CD8-positive, alpha-beta memory T cell (primary cell): Measurements from ENCODE around the gene SEMA3B. TPM values are rescaled to one million over a fixed set of nuclear protein-coding genes. Genes with fewer than 3 reads are reported as not detected.
A peak's percentile ranks its signal among the peaks of the same experiment; 100 is the strongest.

Experiments
- CTCF ChIA-PET: fragments of 350-600 bp; sonication (Branson Sonifier 250); formaldehyde crosslinking; loops from one replicate; lab custom pipeline; 2021; ENCODE audit warnings: antibody characterized with exemption; lab: Charles Lee
- POLR2A ChIA-PET: fragments of 350-600 bp; sonication (Branson Sonifier 250); formaldehyde crosslinking; loops from one replicate; lab custom pipeline; 2021; ENCODE audit warnings: antibody characterized with exemption; lab: Charles Lee
- DNase-seq, 5 donors: peaks; one replicate each; pipeline versions ENCODE4 v3.0.0 to v3.0.0-alpha.2; 2020 to 2022; ENCODE audit warnings: mixed read lengths in 1 of 5
- H3K27ac ChIP-seq: one replicate; pipeline ENCODE4 v1.7.0; 2013; ENCODE audit warnings: low read depth, mild to moderate bottlenecking, low read length, moderate library complexity
- H3K27me3 ChIP-seq: 2 replicates; pipeline ENCODE4 v1.7.0; 2013; ENCODE audit warnings: low read length, mild to moderate bottlenecking; ENCODE audit not compliant: insufficient read depth, poor library complexity, severe bottlenecking
- H3K36me3 ChIP-seq: 2 replicates; pipeline ENCODE4 v1.7.0; 2013; ENCODE audit warnings: mild to moderate bottlenecking, low read length, moderate library complexity; ENCODE audit not compliant: insufficient read depth
- H3K4me1 ChIP-seq: 2 replicates; pipeline ENCODE4 v1.7.0; 2013; ENCODE audit warnings: mild to moderate bottlenecking, low read length, moderate library complexity; ENCODE audit not compliant: insufficient read depth
- H3K4me3 ChIP-seq: 2 replicates; pipeline ENCODE4 v1.7.0; 2013; ENCODE audit warnings: mild to moderate bottlenecking, low read length
- H3K9me3 ChIP-seq: 2 replicates; pipeline ENCODE4 v1.7.0; 2013; ENCODE audit warnings: mild to moderate bottlenecking, low read length
- H3K27ac Mint-ChIP-seq, 8 donors: one replicate each; pipeline ENCODE4 v1.8.0; 2020 to 2021; ENCODE audit warnings: mixed read lengths in 8 of 8, mild to moderate bottlenecking in 6 of 8, inconsistent platforms in 3 of 8, moderate library complexity in 3 of 8
- H3K27me3 Mint-ChIP-seq, 2 donors: one replicate each; pipeline ENCODE4 v1.8.0; 2020 to 2021; ENCODE audit warnings: mixed read lengths in 2 of 2, mild to moderate bottlenecking in 1 of 2, moderate library complexity in 1 of 2
- H3K36me3 Mint-ChIP-seq, 3 donors: one replicate each; pipeline ENCODE4 v1.8.0; 2020 to 2021; ENCODE audit warnings: mixed read lengths in 3 of 3, inconsistent platforms in 1 of 3, mild to moderate bottlenecking in 1 of 3
- H3K4me1 Mint-ChIP-seq, 3 donors: one replicate each; pipeline ENCODE4 v1.8.0; 2020 to 2021; ENCODE audit warnings: mixed read lengths in 3 of 3, inconsistent platforms in 1 of 3, mild to moderate bottlenecking in 1 of 3
- H3K4me3 Mint-ChIP-seq, 7 donors: one replicate each; pipeline ENCODE4 v1.8.0; 2020 to 2021; ENCODE audit warnings: mixed read lengths in 7 of 7, mild to moderate bottlenecking in 6 of 7, moderate library complexity in 4 of 7, inconsistent platforms in 2 of 7
- H3K9me3 Mint-ChIP-seq, 5 donors: one replicate each; pipeline ENCODE4 v1.8.0; 2020 to 2022; ENCODE audit warnings: mixed read lengths in 5 of 5, mild to moderate bottlenecking in 3 of 5, moderate library complexity in 2 of 5, inconsistent platforms in 1 of 5
- polyA plus RNA-seq: library from polyadenylated mRNA; unstranded; fragments of 300-500 nt; fragmentation: Illumina TruSeq; gene quantifications from one replicate; pipeline ENCODE4 v1.2.3, GENCODE V29; 2021
- total RNA-seq, 2 experiments: library from RNA; stranded (reverse); gene quantifications; one replicate each; pipeline ENCODE4 v1.2.3, GENCODE V29; 2021

Gene SEMA3B
- total and polyA plus RNA-seq, 3 experiments from 2014 or later: 0.22 TPM; not detected in 2

- no peak overlapping the region for H3K4me3 ChIP-seq
- POLR2A ChIA-PET: interaction anchor here (0.6 to 5.2 kb wide), 6 partner anchors 12 to 24 kb away, joined by 3 to 31 read pairs (median 10); partner anchors contain the start of genes HYAL3, IFRD2 and NAA80
- peaks cover 41 to 64% (median 58%) of the 10 kb centered on the region in 3 donors for H3K4me1 Mint-ChIP-seq
- H3K4me1 ChIP-seq: peaks cover 31% of the 10 kb centered on the region
- peak overlapping the region; percentile 43 for H3K27ac ChIP-seq
- H3K9me3 Mint-ChIP-seq: no peaks in the 10 kb centered on the region
- peak overlapping the region; percentile 4 to 92 (median 84) for H3K4me3 Mint-ChIP-seq
- DNase-seq: peak in 4 of 5 donors; percentile 64 to 90 (median 74)
- CTCF ChIA-PET: interaction anchor here (0.6 to 3.1 kb wide), 7 partner anchors 11 to 70 kb away, joined by 3 to 16 read pairs (median 4); partner anchors contain the start of genes HYAL3 and NAA80
- no peaks in the 10 kb centered on the region for H3K36me3 ChIP-seq
- peaks cover 0 to 2% of the 10 kb centered on the region in 2 donors for H3K27me3 Mint-ChIP-seq
- no peaks in the 10 kb centered on the region for H3K9me3 ChIP-seq
- H3K36me3 Mint-ChIP-seq: peaks cover 0 to 3% (median 2%) of the 10 kb centered on the region in 3 donors
- H3K27ac Mint-ChIP-seq: peak overlapping the region; percentile 67 to 98 (median 94)
- no peaks in the 10 kb centered on the region for H3K27me3 ChIP-seq
These were observed 47.8 kb downstream of the SEMA3B start for GRCh38 chr3:50316657-50317242.

- Histone ChIP-seq H3K27ac (peak overlapping the region; percentile 43), H3K36me3 (no peaks in the 10 kb centered on the region), H3K4me1 (peaks cover 35% of the 10 kb centered on the region), H3K27me3 (no peaks in the 10 kb centered on the region), H3K4me3 (no peak overlapping the region), H3K9me3 (no peaks in the 10 kb centered on the region)
- no peak for DNase-seq
- H3K9me3 Mint-ChIP-seq: no peaks in the 10 kb centered on the region
- H3K36me3 Mint-ChIP-seq: peaks cover 0 to 3% (median 2%) of the 10 kb centered on the region in 3 donors
- H3K4me3 Mint-ChIP-seq: peak overlapping the region; percentile 4 to 92 (median 84)
- H3K4me1 Mint-ChIP-seq: peaks cover 41 to 64% (median 58%) of the 10 kb centered on the region in 3 donors
- peak overlapping the region; percentile 67 to 98 (median 94) for H3K27ac Mint-ChIP-seq
- H3K27me3 Mint-ChIP-seq: peaks cover 0 to 2% of the 10 kb centered on the region in 2 donors
- POLR2A ChIA-PET: interaction anchor here (0.6 to 5.2 kb wide), 6 partner anchors 11 to 25 kb away, joined by 3 to 31 read pairs (median 10); partner anchors contain the start of genes HYAL3, IFRD2 and NAA80
- CTCF ChIA-PET: interaction anchor here (1.0 to 3.1 kb wide), 7 partner anchors 13 to 71 kb away, joined by 3 to 16 read pairs (median 4); partner anchors contain the start of genes HYAL3 and NAA80
These were observed 48.4 kb downstream of the SEMA3B start for GRCh38 chr3:50317300-50317699.

GRCh38 chr3:50318163-50318562 is 49.2 kb downstream of the SEMA3B start:
- Histone ChIP-seq H3K36me3 (no peaks in the 10 kb centered on the region), H3K27me3 (no peaks in the 10 kb centered on the region), H3K4me3 (no peak overlapping the region), H3K4me1 (peaks cover 35% of the 10 kb centered on the region), H3K9me3 (no peaks in the 10 kb centered on the region), H3K27ac (no peak overlapping the region)
- no peaks in the 10 kb centered on the region for H3K9me3 Mint-ChIP-seq
- H3K27me3 Mint-ChIP-seq: peaks cover 0 to 2% of the 10 kb centered on the region in 2 donors
- H3K4me3 Mint-ChIP-seq: peak overlapping the region in 2 of 7 donors; percentile 25 to 37
- H3K4me1 Mint-ChIP-seq: peaks cover 41 to 66% (median 58%) of the 10 kb centered on the region in 3 donors
- DNase-seq: no peak
- H3K27ac Mint-ChIP-seq: peak overlapping the region in 2 of 8 donors; percentile 24 to 43
- ChIA-PET POLR2A (interaction anchor here (0.6 to 5.2 kb wide), 3 partner anchors 9 to 26 kb away, joined by 4 to 31 read pairs (median 4); partner anchors contain the start of genes HYAL3, IFRD2 and NAA80), CTCF (interaction anchor here (1.0 to 3.1 kb wide), 6 partner anchors 12 to 72 kb away, joined by 3 to 16 read pairs (median 5); partner anchors contain the start of genes HYAL3 and NAA80)
- peaks cover 0 to 3% (median 2%) of the 10 kb centered on the region in 3 donors for H3K36me3 Mint-ChIP-seq

- Mint-ChIP-seq H3K4me3 (peak overlapping the region in 6 of 7 donors; percentile 14 to 38 (median 31)), H3K27me3 (peaks cover 0 to 2% of the 10 kb centered on the region in 2 donors), H3K27ac (peak overlapping the region in 3 of 8 donors; percentile 43 to 75 (median 57)), H3K4me1 (peaks cover 41 to 67% (median 57%) of the 10 kb centered on the region in 3 donors), H3K9me3 (no peaks in the 10 kb centered on the region), H3K36me3 (peaks cover 0 to 3% (median 2%) of the 10 kb centered on the region in 3 donors)
- H3K27ac ChIP-seq: no peak overlapping the region
- ChIA-PET CTCF (interaction anchor here (2.0 to 3.1 kb wide), 4 partner anchors 10 to 20 kb away, joined by 4 to 16 read pairs (median 8); partner anchors contain the start of genes HYAL3, NAA80 and TUSC2), POLR2A (interaction anchor here (1.3 to 5.2 kb wide), 2 partner anchors 20 to 26 kb away, joined by 4 to 31 read pairs; partner anchors contain the start of genes HYAL3, IFRD2 and NAA80)
- H3K4me3 ChIP-seq: no peak overlapping the region
- no peaks in the 10 kb centered on the region for H3K9me3 ChIP-seq
- peaks cover 35% of the 10 kb centered on the region for H3K4me1 ChIP-seq
- DNase-seq: no peak
- H3K36me3 ChIP-seq: no peaks in the 10 kb centered on the region
- H3K27me3 ChIP-seq: no peaks in the 10 kb centered on the region
These were observed 49.7 kb downstream of the SEMA3B start for GRCh38 chr3:50318615-50319014.

GRCh38 chr3:50319181-50319893 is 50.4 kb downstream of the SEMA3B start:
- H3K36me3 ChIP-seq: no peaks in the 10 kb centered on the region
- peaks cover 38 to 64% (median 50%) of the 10 kb centered on the region in 3 donors for H3K4me1 Mint-ChIP-seq
- H3K4me1 ChIP-seq: peaks cover 35% of the 10 kb centered on the region
- peak overlapping the region in 5 of 8 donors; percentile 29 to 75 (median 56) for H3K27ac Mint-ChIP-seq
- H3K9me3 ChIP-seq: no peaks in the 10 kb centered on the region
- H3K36me3 Mint-ChIP-seq: peaks cover 0 to 3% (median 2%) of the 10 kb centered on the region in 3 donors
- DNase-seq: no peak
- H3K9me3 Mint-ChIP-seq: no peaks in the 10 kb centered on the region
- H3K4me3 ChIP-seq: no peak overlapping the region
- H3K4me3 Mint-ChIP-seq: peak overlapping the region; percentile 54 to 94 (median 92)
- H3K27me3 Mint-ChIP-seq: peaks cover 0 to 3% of the 10 kb centered on the region in 2 donors
- POLR2A ChIA-PET: interaction anchor here (1.3 to 5.2 kb wide), 2 partner anchors 20 to 27 kb away, joined by 4 to 31 read pairs; partner anchors contain the start of genes HYAL3, IFRD2 and NAA80
- no peaks in the 10 kb centered on the region for H3K27me3 ChIP-seq
- H3K27ac ChIP-seq: no peak overlapping the region
- CTCF ChIA-PET: interaction anchor here (1.1 to 3.1 kb wide), 3 partner anchors 9 to 21 kb away, joined by 3 to 16 read pairs (median 8); partner anchors contain the start of genes HYAL3, NAA80, RASSF1 and TUSC2

- POLR2A ChIA-PET: interaction anchor here (0.5 to 5.2 kb wide), 4 partner anchors 14 to 34 kb away, joined by 3 to 31 read pairs (median 10); partner anchors contain the start of genes HYAL3 and NAA80
- no peak for DNase-seq
- H3K27ac ChIP-seq: peak overlapping the region; percentile 88
- CTCF ChIA-PET: interaction anchor here (1.0 to 2.0 kb wide), 4 partner anchors 9 to 73 kb away, joined by 3 to 8 read pairs (median 4); partner anchors contain the start of genes CYB561D2, NPRL2, RASSF1 and TUSC2
- peaks cover 0 to 3% of the 10 kb centered on the region in 2 donors for H3K27me3 Mint-ChIP-seq
- H3K4me1 Mint-ChIP-seq: peaks cover 41 to 68% (median 53%) of the 10 kb centered on the region in 3 donors
- H3K27me3 ChIP-seq: no peaks in the 10 kb centered on the region
- H3K36me3 Mint-ChIP-seq: peaks cover 0 to 8% (median 2%) of the 10 kb centered on the region in 3 donors
- H3K4me3 Mint-ChIP-seq: peak overlapping the region; percentile 85 to 94 (median 92)
- no peaks in the 10 kb centered on the region for H3K36me3 ChIP-seq
- H3K27ac Mint-ChIP-seq: peak overlapping the region in 5 of 8 donors; percentile 47 to 93 (median 79)
- peaks cover 35% of the 10 kb centered on the region for H3K4me1 ChIP-seq
- no peaks in the 10 kb centered on the region for H3K9me3 ChIP-seq
- no peaks in the 10 kb centered on the region for H3K9me3 Mint-ChIP-seq
- peak overlapping the region; percentile 91 for H3K4me3 ChIP-seq
These were observed 51.1 kb downstream of the SEMA3B start for GRCh38 chr3:50319894-50320625.
